Measurements from ENCODE around the gene C12orf56. TPM values are rescaled to one million over a fixed set of nuclear protein-coding genes. Genes with fewer than 3 reads are reported as not detected.
"Not testable (repeated sequence)": the region's sequence is repeated elsewhere in the genome, so short reads cannot be mapped to it uniquely, and the experiment has no call there.

The C12orf56 gene
- total and polyA plus RNA-seq, 7 experiments from 2014 or later = 0.10 to 0.34 TPM; not detected in 5

- H3K27me3 ChIP-seq (ENCODE audit: control insufficient read depth in 2 of 2, insufficient read depth in 2 of 2, low read length in 2 of 2); intact Hi-C loops (cut with micrococcal nuclease); H3K27ac Mint-ChIP-seq; H3K4me3 ChIP-seq (ENCODE audit: low read length); H3K27ac ChIP-seq (ENCODE audit: low read depth, low read length); DNase-seq; H3K36me3 ChIP-seq (ENCODE audit: control insufficient read depth in 2 of 3, insufficient read depth in 3 of 3, low read length in 3 of 3); H3K9me3 ChIP-seq (ENCODE audit: control insufficient read depth in 2 of 3, low read length in 3 of 3); CTCF ChIA-PET; H3K4me1 ChIP-seq (ENCODE audit: control insufficient read depth in 2 of 2, insufficient read depth in 2 of 2, low read length in 2 of 2); H3K27me3 Mint-ChIP-seq; H3K4me1 Mint-ChIP-seq; ATAC-seq; H3K4me3 Mint-ChIP-seq: not testable (repeated sequence)
- peaks cover 0 to 46% (median 9%) of the 10 kb centered on the region in 11 donors for H3K9me3 Mint-ChIP-seq
- peaks cover 0 to 18% (median 8%) of the 10 kb centered on the region in 5 donors for H3K36me3 Mint-ChIP-seq
- POLR2A ChIA-PET = interaction anchor here (0.6 kb wide), 1 partner anchor 39 kb away, joined by 3 read pairs; no protein-coding TSS in a partner anchor
Observed at GRCh38 chr12:64344631-64345030, 45.9 kb downstream of the C12orf56 start.

- POLR2A ChIA-PET = not testable (repeated sequence)
Observed at GRCh38 chr12:64340546-64340945, 50.0 kb downstream of the C12orf56 start.

GRCh38 chr12:64335886-64336466 lies 54.6 kb downstream of the C12orf56 start:
- POLR2A ChIA-PET = no interaction called here
- Mint-ChIP-seq H3K9me3 (peaks cover 0 to 15% (median 5%) of the 10 kb centered on the region in 11 donors), H3K27ac (no peak overlapping the region), H3K4me1 (no peaks in the 10 kb centered on the region), H3K27me3 (peaks cover 0 to 3% (median 0%) of the 10 kb centered on the region in 5 donors), H3K36me3 (peaks cover 0 to 7% (median 3%) of the 10 kb centered on the region in 5 donors), H3K4me3 (no peak overlapping the region)
- intact Hi-C loops (cut with micrococcal nuclease) = no loop called here
- no peak overlapping the region for H3K4me3 ChIP-seq (ENCODE audit: low read length)
- DNase-seq (no peak), ATAC-seq (no peak)
- no peaks in the 10 kb centered on the region for H3K36me3 ChIP-seq (ENCODE audit: control insufficient read depth in 2 of 3, insufficient read depth in 3 of 3, low read length in 3 of 3)
- CTCF ChIA-PET = no interaction called here
- no peaks in the 10 kb centered on the region for H3K4me1 ChIP-seq (ENCODE audit: control insufficient read depth in 2 of 2, insufficient read depth in 2 of 2, low read length in 2 of 2)
- no peaks in the 10 kb centered on the region for H3K27me3 ChIP-seq (ENCODE audit: control insufficient read depth in 2 of 2, insufficient read depth in 2 of 2, low read length in 2 of 2)
- no peak overlapping the region for H3K27ac ChIP-seq (ENCODE audit: low read depth, low read length)
- no peaks in the 10 kb centered on the region for H3K9me3 ChIP-seq (ENCODE audit: control insufficient read depth in 2 of 3, low read length in 3 of 3)

More at GRCh38 chr12:64340546-64340945, 50.0 kb downstream of the C12orf56 start:
- peaks cover 0 to 21% (median 5%) of the 10 kb centered on the region in 11 donors for H3K9me3 Mint-ChIP-seq
- H3K4me1 ChIP-seq (ENCODE audit: control insufficient read depth in 2 of 2, insufficient read depth in 2 of 2, low read length in 2 of 2); H3K4me3 Mint-ChIP-seq; intact Hi-C loops (cut with micrococcal nuclease); H3K4me3 ChIP-seq (ENCODE audit: low read length); H3K27ac Mint-ChIP-seq; H3K36me3 Mint-ChIP-seq; H3K27me3 ChIP-seq (ENCODE audit: control insufficient read depth in 2 of 2, insufficient read depth in 2 of 2, low read length in 2 of 2); DNase-seq; H3K27ac ChIP-seq (ENCODE audit: low read depth, low read length); ATAC-seq; CTCF ChIA-PET; H3K27me3 Mint-ChIP-seq; H3K4me1 Mint-ChIP-seq; H3K9me3 ChIP-seq (ENCODE audit: control insufficient read depth in 2 of 3, low read length in 3 of 3); H3K36me3 ChIP-seq (ENCODE audit: control insufficient read depth in 2 of 3, insufficient read depth in 3 of 3, low read length in 3 of 3): not testable (repeated sequence)

- no peaks in the 10 kb centered on the region for H3K27me3 ChIP-seq (ENCODE audit: control insufficient read depth in 2 of 2, insufficient read depth in 2 of 2, low read length in 2 of 2)
- DNase-seq (no peak), ATAC-seq (no peak)
- H3K27ac Mint-ChIP-seq = no peak overlapping the region
- peaks cover 0 to 5% (median 0%) of the 10 kb centered on the region in 11 donors for H3K9me3 Mint-ChIP-seq
- H3K36me3 Mint-ChIP-seq = peaks cover 0 to 4% (median 0%) of the 10 kb centered on the region in 5 donors
- POLR2A ChIA-PET = no interaction called here
- peaks cover 0 to 2% (median 0%) of the 10 kb centered on the region in 5 donors for H3K27me3 Mint-ChIP-seq
- H3K27ac ChIP-seq (ENCODE audit: low read depth, low read length) = no peak overlapping the region
- H3K9me3 ChIP-seq (ENCODE audit: control insufficient read depth in 2 of 3, low read length in 3 of 3) = no peaks in the 10 kb centered on the region
- no peaks in the 10 kb centered on the region for H3K4me1 Mint-ChIP-seq
- CTCF ChIA-PET = no interaction called here
- no peak overlapping the region for H3K4me3 Mint-ChIP-seq
- H3K4me3 ChIP-seq (ENCODE audit: low read length) = no peak overlapping the region
- intact Hi-C loops (cut with micrococcal nuclease) = no loop called here
- no peaks in the 10 kb centered on the region for H3K36me3 ChIP-seq (ENCODE audit: control insufficient read depth in 2 of 3, insufficient read depth in 3 of 3, low read length in 3 of 3)
- no peaks in the 10 kb centered on the region for H3K4me1 ChIP-seq (ENCODE audit: control insufficient read depth in 2 of 2, insufficient read depth in 2 of 2, low read length in 2 of 2)
Observed at GRCh38 chr12:64332938-64333337, 57.6 kb downstream of the C12orf56 start.

- H3K27ac Mint-ChIP-seq = no peak overlapping the region
- ATAC-seq (no peak), DNase-seq (no peak)
- peaks cover 0 to 5% (median 0%) of the 10 kb centered on the region in 11 donors for H3K9me3 Mint-ChIP-seq
- Histone ChIP-seq H3K27ac (ENCODE audit: low read depth, low read length) (no peak overlapping the region), H3K36me3 (ENCODE audit: control insufficient read depth in 2 of 3, insufficient read depth in 3 of 3, low read length in 3 of 3) (no peaks in the 10 kb centered on the region), H3K4me3 (ENCODE audit: low read length) (no peak overlapping the region), H3K9me3 (ENCODE audit: control insufficient read depth in 2 of 3, low read length in 3 of 3) (no peaks in the 10 kb centered on the region), H3K27me3 (ENCODE audit: control insufficient read depth in 2 of 2, insufficient read depth in 2 of 2, low read length in 2 of 2) (no peaks in the 10 kb centered on the region), H3K4me1 (ENCODE audit: control insufficient read depth in 2 of 2, insufficient read depth in 2 of 2, low read length in 2 of 2) (no peaks in the 10 kb centered on the region)
- H3K4me3 Mint-ChIP-seq = no peak overlapping the region
- peaks cover 0 to 4% (median 0%) of the 10 kb centered on the region in 5 donors for H3K36me3 Mint-ChIP-seq
- POLR2A ChIA-PET = no interaction called here
- CTCF ChIA-PET = interaction anchor here (0.6 kb wide), 1 partner anchor 484 kb away, joined by 4 read pairs; no protein-coding TSS in a partner anchor
- no peaks in the 10 kb centered on the region for H3K4me1 Mint-ChIP-seq
- intact Hi-C loops (cut with micrococcal nuclease) = no loop called here
- H3K27me3 Mint-ChIP-seq = peaks cover 0 to 2% (median 0%) of the 10 kb centered on the region in 5 donors
Observed at GRCh38 chr12:64332296-64332695, 58.3 kb downstream of the C12orf56 start.

- H3K4me3 ChIP-seq (ENCODE audit: low read length); H3K9me3 Mint-ChIP-seq; H3K36me3 ChIP-seq (ENCODE audit: control insufficient read depth in 2 of 3, insufficient read depth in 3 of 3, low read length in 3 of 3); H3K9me3 ChIP-seq (ENCODE audit: control insufficient read depth in 2 of 3, low read length in 3 of 3); intact Hi-C loops (cut with micrococcal nuclease); H3K27me3 Mint-ChIP-seq; H3K27ac Mint-ChIP-seq; POLR2A ChIA-PET; H3K4me1 Mint-ChIP-seq; H3K27me3 ChIP-seq (ENCODE audit: control insufficient read depth in 2 of 2, insufficient read depth in 2 of 2, low read length in 2 of 2); H3K36me3 Mint-ChIP-seq; DNase-seq; H3K27ac ChIP-seq (ENCODE audit: low read depth, low read length); ATAC-seq; H3K4me1 ChIP-seq (ENCODE audit: control insufficient read depth in 2 of 2, insufficient read depth in 2 of 2, low read length in 2 of 2); H3K4me3 Mint-ChIP-seq; CTCF ChIA-PET: not testable (repeated sequence)
Observed at GRCh38 chr12:64329031-64329710, 61.4 kb downstream of the C12orf56 start.

GRCh38 chr12:64325055-64325454 lies 65.5 kb downstream of the C12orf56 start:
- H3K9me3 ChIP-seq (ENCODE audit: control insufficient read depth in 2 of 3, low read length in 3 of 3) = no peaks in the 10 kb centered on the region
- no peaks in the 10 kb centered on the region for H3K27me3 ChIP-seq (ENCODE audit: control insufficient read depth in 2 of 2, insufficient read depth in 2 of 2, low read length in 2 of 2)
- no peak overlapping the region for H3K4me3 ChIP-seq (ENCODE audit: low read length)
- POLR2A ChIA-PET = no interaction called here
- Mint-ChIP-seq H3K27ac (no peak overlapping the region), H3K4me1 (no peaks in the 10 kb centered on the region), H3K4me3 (no peak overlapping the region), H3K9me3 (peaks cover 0 to 11% (median 2%) of the 10 kb centered on the region in 11 donors), H3K36me3 (peaks cover 0 to 4% (median 0%) of the 10 kb centered on the region in 5 donors), H3K27me3 (peaks cover 0 to 2% (median 0%) of the 10 kb centered on the region in 5 donors)
- H3K36me3 ChIP-seq (ENCODE audit: control insufficient read depth in 2 of 3, insufficient read depth in 3 of 3, low read length in 3 of 3) = no peaks in the 10 kb centered on the region
- intact Hi-C loops (cut with micrococcal nuclease) = no loop called here
- DNase-seq = no peak
- CTCF ChIA-PET = no interaction called here
- H3K27ac ChIP-seq (ENCODE audit: low read depth, low read length) = no peak overlapping the region
- no peak for ATAC-seq
- no peaks in the 10 kb centered on the region for H3K4me1 ChIP-seq (ENCODE audit: control insufficient read depth in 2 of 2, insufficient read depth in 2 of 2, low read length in 2 of 2)
